Measurements from ENCODE around the gene POLA2.

The POLA2 gene

DNA sequence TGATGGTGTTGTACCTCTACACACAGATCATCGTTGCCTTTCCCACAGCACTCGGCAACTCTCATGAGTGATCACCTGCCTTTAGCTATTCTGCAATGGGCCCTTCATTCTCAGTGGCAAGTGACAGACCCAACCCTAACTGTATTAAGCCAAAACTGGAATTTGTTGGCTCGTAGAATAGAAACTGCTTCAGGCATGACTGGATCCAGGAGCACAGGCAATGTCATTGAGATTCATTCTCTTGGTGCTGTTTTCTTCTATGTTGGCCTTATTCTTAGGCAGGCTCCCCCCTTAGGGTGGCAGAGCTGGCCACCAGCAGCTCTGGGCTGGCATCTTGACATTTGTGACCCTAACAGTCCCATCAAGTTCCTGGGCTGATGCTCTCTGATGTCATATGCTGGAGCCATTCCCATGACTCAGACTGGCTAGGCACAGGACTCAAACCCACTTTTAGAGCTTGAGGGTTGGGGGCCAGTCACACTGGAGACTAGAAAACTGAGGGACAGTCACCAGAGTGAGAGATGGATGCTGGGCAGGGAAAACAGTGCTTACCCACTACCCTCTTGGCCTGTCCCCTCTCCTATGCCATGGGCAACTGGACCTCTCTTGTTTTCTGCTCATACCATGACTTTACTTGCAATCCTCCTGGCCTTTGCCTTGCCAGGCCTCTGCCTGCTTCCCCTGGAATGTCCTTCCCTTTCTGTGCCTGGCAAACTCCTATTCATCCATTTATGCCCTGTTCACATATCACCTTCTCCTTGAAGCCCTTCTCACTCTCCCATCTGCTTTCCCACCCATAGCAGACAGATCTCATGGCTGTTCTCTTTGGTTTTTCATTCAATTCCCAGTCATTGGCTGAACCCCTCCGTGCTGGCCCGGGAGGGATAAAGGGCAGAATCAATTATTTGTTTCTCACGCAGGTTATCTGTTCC lies 45.8 kb downstream of the POLA2 start:
- no peak for DNase-seq (ENCODE audit: extremely low read depth, insufficient read length)
- Histone ChIP-seq H3K36me3 (ENCODE audit: control insufficient read depth, insufficient read depth, low read length) (peaks cover 4% of the 10 kb centered on the region), H3K4me3 (replicated peaks; ENCODE audit: low read depth, low read length) (no peak overlapping the region), H3K27me3 (replicated peaks; ENCODE audit: control insufficient read depth, insufficient read depth, low read length) (no peaks in the 10 kb centered on the region)
- TF ChIP-seq, protein P1, sequence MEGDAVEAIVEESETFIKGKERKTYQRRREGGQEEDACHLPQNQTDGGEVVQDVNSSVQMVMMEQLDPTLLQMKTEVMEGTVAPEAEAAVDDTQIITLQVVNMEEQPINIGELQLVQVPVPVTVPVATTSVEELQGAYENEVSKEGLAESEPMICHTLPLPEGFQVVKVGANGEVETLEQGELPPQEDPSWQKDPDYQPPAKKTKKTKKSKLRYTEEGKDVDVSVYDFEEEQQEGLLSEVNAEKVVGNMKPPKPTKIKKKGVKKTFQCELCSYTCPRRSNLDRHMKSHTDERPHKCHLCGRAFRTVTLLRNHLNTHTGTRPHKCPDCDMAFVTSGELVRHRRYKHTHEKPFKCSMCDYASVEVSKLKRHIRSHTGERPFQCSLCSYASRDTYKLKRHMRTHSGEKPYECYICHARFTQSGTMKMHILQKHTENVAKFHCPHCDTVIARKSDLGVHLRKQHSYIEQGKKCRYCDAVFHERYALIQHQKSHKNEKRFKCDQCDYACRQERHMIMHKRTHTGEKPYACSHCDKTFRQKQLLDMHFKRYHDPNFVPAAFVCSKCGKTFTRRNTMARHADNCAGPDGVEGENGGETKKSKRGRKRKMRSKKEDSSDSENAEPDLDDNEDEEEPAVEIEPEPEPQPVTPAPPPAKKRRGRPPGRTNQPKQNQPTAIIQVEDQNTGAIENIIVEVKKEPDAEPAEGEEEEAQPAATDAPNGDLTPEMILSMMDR (IDR thresholded peaks at IDR 0.05; ENCODE audit: insufficient read depth, low read length, poor library complexity, severe bottlenecking): no peak

DNA sequence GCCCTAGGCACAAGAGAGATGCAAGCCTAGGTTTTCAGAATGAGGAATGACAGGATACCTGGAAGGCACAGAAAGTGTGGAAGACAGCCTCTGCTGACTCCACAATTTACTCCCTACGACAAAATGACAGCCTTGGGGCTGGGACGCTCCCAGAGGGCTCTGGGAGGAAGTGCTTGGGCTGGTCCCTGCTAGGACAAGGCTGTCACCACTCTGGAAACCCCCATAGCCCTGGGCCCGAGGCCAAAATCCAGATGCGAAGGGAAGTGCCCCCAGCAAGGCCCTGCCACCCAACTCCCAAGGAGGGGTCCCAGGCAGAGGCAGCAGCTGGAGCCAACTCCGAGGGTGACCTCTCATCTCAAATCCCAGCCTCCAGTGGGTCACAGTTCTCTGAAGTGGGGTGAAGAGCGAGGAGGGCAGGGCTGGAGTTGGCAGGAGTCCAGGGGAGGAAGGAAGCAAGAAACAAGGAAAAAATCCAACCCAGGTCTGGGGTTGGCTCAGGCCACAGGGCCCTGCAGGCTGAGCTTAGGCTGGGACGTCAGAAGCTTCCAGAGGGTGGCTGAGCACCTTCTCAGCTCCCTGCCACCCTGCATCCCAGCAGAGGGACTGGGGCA lies 46.6 kb downstream of the POLA2 start:
- TF ChIP-seq, protein P1 (IDR thresholded peaks at IDR 0.05; ENCODE audit: insufficient read depth, low read length, poor library complexity, severe bottlenecking): no peak

DNA sequence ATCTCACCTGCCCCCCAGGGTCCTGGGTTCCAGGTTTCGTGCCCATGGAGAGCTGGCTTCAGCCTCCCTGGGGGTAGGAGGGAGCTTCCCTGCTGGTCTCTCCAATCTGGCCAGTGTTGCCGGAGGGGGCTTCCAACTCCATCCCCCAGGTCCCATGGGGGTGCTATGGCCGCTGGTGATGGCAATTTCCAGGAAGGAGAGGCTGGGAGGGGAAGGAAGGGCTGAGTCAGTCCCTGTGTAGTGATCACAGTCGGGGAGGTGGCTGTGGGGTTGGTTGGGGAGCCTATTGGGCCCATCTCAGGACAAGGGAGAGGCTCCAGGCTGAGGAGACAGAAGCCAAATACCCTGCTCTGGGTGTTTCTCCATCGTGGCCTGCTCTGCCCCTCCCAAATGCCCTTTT lies 47.2 kb downstream of the POLA2 start:
- no peaks in the 10 kb centered on the region for H3K27me3 ChIP-seq (replicated peaks; ENCODE audit: control insufficient read depth, insufficient read depth, low read length)
- H3K36me3 ChIP-seq (ENCODE audit: control insufficient read depth, insufficient read depth, low read length): peaks cover under 1% of the 10 kb centered on the region
- no peak overlapping the region for H3K4me3 ChIP-seq (replicated peaks; ENCODE audit: low read depth, low read length)
- no peak for DNase-seq (ENCODE audit: extremely low read depth, insufficient read length)
- TF ChIP-seq, protein P1 (IDR thresholded peaks at IDR 0.05; ENCODE audit: insufficient read depth, low read length, poor library complexity, severe bottlenecking): no peak

More for the DNA sequence above, 46.6 kb downstream of the POLA2 start:
- no peak overlapping the region for H3K4me3 ChIP-seq (replicated peaks; ENCODE audit: low read depth, low read length)
- peaks cover 4% of the 10 kb centered on the region for H3K36me3 ChIP-seq (ENCODE audit: control insufficient read depth, insufficient read depth, low read length)
- no peak for DNase-seq (ENCODE audit: extremely low read depth, insufficient read length)
- H3K27me3 ChIP-seq (replicated peaks; ENCODE audit: control insufficient read depth, insufficient read depth, low read length): no peaks in the 10 kb centered on the region

DNA sequence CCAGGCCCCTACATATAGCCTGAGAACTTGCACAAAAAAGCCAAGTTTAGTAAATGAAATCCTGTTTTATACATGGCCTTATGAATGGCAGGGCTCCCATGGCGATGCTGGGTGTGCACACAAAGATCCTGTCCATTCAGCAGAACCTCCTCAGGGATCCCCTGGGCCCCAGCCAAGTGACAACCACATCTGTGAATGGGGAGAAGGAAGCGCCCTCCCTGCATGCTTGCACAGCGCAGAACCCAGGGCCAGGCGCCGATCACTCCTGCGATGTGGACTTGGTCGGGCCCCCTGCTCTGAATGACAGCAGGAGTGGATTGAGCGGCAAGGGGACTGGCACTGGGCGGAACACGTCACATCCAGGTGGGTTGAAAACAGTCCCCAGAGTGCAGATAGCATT lies 48.5 kb downstream of the POLA2 start:
- TF ChIP-seq, protein P1 (IDR thresholded peaks at IDR 0.05; ENCODE audit: insufficient read depth, low read length, poor library complexity, severe bottlenecking): no peak
- H3K4me3 ChIP-seq (replicated peaks; ENCODE audit: low read depth, low read length): no peak overlapping the region
- no peak for DNase-seq (ENCODE audit: extremely low read depth, insufficient read length)

DNA sequence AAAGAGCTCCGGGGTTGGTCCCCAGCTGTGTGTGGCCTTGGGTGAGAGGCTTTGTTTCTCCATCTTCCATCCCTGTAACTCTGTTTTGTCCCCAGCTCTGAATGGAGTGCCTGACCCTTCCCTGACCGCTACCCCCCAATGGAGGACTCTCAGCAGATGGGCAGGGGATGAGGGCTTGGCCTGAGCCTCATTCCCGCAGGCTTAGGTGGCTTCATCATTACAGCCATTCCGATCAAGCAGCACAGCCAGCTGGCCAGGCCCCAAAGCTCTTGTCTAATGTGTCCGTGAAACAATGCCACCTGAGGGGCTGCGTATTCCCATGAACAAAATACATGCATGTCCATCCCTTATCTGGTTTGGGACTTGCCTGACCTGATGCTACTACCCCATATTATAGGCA lies 49.0 kb downstream of the POLA2 start:
- H3K4me3 ChIP-seq (replicated peaks; ENCODE audit: low read depth, low read length): no peak overlapping the region

More for the DNA sequence above, 48.5 kb downstream of the POLA2 start:
- H3K36me3 ChIP-seq (ENCODE audit: control insufficient read depth, insufficient read depth, low read length): no peaks in the 10 kb centered on the region
- no peaks in the 10 kb centered on the region for H3K27me3 ChIP-seq (replicated peaks; ENCODE audit: control insufficient read depth, insufficient read depth, low read length)

More for the DNA sequence above, 49.0 kb downstream of the POLA2 start:
- TF ChIP-seq, protein P1 (IDR thresholded peaks at IDR 0.05; ENCODE audit: insufficient read depth, low read length, poor library complexity, severe bottlenecking): no peak
- Histone ChIP-seq H3K36me3 (ENCODE audit: control insufficient read depth, insufficient read depth, low read length) (no peaks in the 10 kb centered on the region), H3K27me3 (replicated peaks; ENCODE audit: control insufficient read depth, insufficient read depth, low read length) (no peaks in the 10 kb centered on the region)
- DNase-seq (ENCODE audit: extremely low read depth, insufficient read length): no peak

Measured in GM06990 (cell line).